Fibroblast of peridontal ligament (primary cell): ENCODE data around the gene APPL1.

Experiments used
- DNase-seq: peaks from one replicate; pipeline ENCODE4 v3.0.0-alpha.2; 2010; ENCODE audit errors: extremely low read depth

Gene APPL1, protein sequence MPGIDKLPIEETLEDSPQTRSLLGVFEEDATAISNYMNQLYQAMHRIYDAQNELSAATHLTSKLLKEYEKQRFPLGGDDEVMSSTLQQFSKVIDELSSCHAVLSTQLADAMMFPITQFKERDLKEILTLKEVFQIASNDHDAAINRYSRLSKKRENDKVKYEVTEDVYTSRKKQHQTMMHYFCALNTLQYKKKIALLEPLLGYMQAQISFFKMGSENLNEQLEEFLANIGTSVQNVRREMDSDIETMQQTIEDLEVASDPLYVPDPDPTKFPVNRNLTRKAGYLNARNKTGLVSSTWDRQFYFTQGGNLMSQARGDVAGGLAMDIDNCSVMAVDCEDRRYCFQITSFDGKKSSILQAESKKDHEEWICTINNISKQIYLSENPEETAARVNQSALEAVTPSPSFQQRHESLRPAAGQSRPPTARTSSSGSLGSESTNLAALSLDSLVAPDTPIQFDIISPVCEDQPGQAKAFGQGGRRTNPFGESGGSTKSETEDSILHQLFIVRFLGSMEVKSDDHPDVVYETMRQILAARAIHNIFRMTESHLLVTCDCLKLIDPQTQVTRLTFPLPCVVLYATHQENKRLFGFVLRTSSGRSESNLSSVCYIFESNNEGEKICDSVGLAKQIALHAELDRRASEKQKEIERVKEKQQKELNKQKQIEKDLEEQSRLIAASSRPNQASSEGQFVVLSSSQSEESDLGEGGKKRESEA

GRCh38 chr3:57227204-57227929 lies at the start of gene APPL1:
TSS of gene APPL1 (plus strand) at chr3:57227729. CDS start at chr3:57227884, 155 bp downstream.
- peak; percentile 81 for DNase-seq

DNA sequence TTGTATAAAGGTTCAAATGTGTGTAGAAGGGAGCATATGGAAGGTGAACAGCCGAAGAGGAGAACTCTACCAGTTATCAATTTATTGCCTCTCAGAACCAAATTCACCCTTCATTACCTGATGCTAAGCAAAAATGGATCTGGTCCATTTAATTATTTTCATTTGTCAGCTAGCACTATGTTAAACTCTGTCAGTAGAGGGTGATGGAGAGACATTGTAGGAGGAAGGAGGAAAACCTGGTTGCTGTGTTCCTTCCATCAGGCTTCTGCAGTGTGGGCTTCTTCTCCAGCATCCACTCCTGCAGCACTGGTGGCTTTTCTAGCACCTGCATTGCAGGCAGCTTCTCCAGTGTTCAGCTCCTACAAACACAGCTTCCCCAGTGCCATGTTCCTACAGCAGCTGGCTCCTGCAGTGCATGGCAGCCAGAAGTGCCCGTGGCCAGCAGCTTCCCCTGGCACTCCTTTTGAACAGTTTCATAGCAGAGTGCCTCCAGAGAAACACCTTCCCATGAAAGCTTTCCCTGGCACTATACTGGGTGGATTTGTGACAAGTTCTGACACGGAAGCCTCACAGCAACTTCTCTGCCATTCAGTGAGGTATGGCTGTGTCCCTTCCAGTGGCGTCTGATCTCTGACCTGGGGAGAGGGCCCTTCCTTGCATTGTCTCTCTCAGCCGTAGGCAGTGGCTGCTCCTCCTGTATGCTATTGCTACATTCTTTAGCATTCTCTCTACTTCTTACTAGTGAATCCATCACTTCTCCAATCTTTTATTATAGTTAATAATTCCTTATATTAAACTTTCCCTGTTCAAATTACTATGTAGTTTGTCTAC lies 47.7 kb upstream of the APPL1 start:
- peak; percentile 33 for DNase-seq

DNA sequence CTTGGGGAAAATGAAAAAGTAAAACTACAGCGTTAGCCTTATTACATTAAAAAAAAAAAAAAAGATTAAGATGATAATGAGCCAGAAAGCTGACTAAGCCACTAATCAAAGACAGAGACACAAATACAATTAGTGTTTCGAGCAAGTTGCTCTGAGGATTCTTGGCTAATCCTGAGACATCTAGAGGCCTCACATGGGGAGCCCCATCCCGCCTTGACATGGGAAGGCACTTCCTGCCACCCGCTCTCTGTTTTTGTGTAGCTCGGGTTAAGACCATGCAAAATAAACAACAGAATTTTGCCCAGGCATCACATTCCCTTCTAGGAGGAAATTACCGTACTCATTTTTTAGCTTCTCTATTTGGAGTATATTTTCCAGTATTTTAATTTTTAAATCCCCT lies 43.0 kb upstream of the APPL1 start:
- no peak for DNase-seq

DNA sequence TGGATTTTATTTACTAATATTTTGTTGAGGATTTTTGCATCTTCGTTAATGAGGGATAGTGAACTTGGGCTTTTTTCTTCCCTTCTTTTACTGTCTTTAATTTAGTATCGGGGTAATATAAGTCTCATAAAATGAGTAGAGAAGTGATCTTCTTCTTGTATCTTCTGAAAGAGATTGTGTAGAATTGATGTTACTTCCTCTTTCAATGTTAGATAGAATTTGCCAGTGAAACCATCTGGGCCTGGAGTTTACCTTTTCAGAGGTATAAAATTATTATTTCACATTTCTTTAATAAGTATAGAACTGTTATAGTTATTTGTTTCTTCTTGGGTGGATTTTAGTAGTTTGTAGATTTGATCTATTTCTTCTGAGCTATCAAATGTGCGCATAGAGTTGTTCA lies 35.5 kb upstream of the APPL1 start:
- no peak for DNase-seq

DNA sequence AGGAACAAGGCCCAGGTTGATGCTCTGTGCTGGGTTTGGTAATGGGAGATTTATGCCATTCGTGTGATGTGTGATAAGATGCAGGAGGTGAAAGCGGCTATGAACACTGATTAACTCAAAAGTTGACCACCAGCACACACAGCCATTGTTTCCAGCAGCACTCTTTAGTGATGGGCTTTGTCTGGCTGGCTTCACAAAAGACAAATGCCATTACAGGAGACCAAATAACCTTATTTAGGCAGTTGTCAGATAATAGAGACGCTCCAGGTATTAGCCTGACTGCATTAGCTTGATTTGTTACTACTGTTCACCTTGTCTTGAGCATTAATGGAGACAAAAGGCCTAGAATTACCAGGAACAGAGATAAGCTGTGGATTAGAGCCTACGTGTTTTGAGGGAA lies 32.9 kb upstream of the APPL1 start:
- no peak for DNase-seq

DNA sequence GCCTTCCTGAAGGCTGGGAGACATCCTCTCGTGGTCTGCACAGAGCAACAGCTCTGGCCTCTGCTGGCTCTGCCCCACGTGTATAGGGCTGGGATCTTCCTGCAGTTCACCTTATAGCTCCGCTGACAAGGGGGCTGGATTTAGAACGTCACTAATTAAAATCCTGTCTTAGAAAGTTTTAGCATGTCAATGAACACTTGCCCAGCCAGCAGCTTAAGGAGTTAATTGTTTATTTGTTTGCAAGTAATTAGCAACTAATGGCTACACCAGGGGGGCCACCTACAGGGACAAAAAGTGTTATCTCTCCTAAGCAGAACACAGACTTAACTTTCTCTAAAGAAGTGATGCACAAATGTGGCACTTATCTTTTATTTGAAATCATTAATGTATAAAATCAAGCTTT lies 27.6 kb upstream of the APPL1 start, which contains the start of gene HESX1:
Gene HESX1, minus strand, starts transcription at position 84 of the 403 bp plus-strand sequence. Its CDS starts 60 bp downstream, at position 24.
- DNase-seq = no peak

DNA sequence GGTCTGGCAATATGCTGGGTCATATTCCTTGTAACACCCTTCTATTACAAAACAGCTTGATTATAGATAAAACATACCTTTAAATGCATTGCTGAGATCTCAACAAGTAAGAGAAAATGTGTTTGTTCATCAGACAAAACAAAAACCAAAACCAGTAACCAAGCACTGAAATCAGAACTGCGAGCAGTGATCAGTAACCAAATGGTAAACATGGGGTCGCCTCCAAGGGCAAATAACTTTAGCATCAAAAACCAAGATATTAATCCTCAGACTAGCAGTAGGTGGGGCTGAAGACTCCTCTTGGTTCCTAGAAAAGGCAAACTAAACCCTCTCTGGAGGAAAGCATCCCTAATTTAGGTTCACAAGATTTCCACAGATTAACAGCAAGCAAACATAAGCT lies 21.1 kb upstream of the APPL1 start:
- no peak for DNase-seq

DNA sequence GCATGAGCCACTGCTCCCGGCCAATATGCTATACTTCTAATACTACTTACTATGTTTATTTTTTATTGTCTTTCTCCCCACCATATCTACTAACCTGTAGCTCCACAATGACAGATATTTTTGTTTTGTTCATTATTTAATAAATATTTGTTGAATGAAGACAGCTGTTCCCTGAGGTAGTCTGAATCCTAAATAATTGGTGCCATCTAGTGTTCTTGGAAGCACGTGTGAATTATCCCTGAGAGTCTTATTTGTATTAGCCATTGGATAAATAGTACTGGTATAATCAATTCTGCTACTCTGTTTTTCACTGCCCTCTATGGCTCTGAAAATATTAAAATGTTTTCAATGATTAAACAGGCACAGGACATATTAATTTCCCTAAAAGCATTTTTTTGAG lies 5.6 kb upstream of the APPL1 start:
- DNase-seq = peak; percentile 38

- no peak for DNase-seq
Measured at GRCh38 chr3:57224856-57225255, 2.7 kb upstream of the APPL1 start.

DNA sequence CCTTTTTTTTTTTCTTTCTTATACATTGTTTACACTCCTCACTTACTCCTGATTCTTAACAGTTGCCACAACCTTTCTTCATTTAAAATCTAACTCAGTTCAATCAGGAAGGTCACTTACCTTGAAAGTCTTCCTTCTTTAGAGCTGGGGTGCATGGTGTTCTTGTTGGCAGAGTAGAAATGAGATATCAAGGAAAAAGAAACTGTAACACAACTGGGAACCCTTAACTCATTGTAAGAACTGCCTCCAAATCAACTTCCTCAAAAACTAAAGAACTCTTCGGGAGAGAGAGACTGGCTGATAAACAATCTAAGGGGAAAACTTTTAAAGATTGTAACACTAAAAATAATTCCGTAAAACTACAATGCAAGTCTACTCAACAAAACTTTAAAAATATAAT lies 1.4 kb upstream of the APPL1 start:
- no peak for DNase-seq

DNA sequence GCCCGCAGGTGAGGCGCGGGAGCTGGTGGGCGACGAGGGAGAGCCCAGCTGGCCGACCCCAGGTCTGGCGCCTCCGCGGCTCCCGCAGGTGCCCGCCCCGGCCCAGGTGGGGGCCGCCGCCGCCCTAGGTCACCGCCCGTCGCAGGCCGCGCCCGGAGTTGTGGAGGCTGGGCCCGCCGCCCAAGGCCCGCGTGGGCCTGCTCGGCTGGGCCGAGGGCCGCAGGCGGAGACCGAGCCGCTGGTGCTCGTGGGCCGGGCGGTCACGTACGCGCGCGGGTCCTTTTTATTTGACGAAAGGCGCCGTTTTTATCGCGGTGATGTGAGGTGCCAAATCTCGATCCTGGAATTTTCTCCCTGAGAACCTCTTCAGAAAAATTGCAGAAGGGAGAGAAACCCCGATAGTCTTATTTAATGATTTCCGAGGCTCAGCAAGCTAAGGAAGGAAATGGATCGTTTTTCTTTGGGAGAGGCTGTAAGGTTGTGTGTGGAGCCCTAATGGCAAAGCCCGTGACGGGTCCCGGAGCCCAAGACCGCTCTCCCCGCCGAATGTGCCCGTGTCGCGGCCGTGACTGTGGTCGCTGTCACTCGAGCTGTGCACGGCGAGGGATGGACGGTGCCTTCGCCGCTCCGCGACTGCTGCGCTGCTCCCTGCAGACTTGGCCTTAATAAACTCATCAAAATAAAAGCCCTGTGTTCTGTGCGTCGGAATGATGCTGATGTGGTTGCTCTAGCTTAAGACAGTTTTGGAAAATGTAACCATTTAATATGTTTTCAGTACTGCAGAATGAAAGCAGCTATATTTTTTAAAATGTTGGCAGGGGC lies 612 bp downstream of the APPL1 start:
- DNase-seq = peak; percentile 64

DNA sequence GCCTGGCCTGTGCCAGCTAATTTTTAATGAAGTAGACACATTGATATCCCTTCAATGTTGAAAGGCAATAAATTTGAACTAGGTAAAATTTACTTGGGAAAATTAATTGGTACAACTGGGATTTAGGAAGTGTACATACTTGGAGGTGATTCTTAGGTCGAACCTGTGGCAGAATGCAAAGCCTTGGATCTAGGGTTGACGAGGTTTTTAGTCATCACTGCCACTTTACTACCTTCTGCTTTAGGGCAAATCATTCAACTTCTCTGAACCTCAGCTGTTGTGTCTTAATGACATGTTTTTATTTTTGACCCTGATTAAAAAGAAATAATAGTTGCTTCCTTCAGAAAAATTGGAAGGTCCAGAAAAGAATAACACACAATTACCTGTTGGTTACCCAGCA lies 2.5 kb downstream of the APPL1 start:
- no peak for DNase-seq

- DNase-seq = no peak
Measured at GRCh38 chr3:57233799-57234198, 6.3 kb downstream of the APPL1 start.

DNA sequence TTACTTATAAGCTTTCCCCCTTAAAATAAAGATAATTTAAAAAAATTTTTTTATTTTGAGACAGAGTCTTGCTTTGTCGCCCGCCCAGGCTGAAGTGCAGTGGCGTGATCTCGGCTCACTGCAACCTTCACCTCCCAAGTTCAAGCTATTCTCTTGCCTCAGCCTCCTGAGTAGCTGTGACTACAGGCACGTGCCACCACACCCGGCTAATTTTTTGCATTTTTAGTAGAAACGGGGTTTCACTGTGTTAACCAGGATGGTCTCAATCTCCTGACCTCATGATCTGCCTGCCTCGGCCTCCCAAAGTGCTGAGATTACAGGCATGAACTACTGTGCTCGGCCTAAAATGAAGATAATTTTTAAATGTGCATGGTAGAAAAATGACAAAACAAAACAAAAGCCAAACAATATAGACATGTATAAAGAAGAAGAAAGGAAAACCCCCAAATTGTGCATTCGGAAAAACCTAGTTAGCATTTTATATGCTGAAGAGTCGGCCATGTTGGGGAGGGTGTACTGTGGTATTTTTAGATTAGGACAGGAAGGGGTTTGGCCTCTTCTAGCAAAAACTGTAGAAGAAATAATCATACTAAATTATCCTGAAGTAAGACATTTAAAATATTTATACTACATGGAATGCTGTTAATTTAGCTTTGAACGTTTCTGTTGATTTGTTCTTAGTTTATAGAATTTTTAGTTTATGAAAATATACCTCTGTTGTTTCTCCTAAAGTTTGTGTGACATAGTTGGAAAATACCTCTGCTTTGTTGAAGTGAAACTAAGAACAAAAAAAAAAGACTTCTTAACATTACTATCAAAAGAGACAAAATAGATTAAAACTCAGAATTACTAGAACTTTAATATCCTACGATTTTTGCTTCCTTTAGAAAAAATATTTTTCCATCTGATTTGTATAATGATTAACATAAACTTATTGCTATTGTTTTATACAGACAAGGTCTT lies 7.4 kb downstream of the APPL1 start:
- DNase-seq = no peak

DNA sequence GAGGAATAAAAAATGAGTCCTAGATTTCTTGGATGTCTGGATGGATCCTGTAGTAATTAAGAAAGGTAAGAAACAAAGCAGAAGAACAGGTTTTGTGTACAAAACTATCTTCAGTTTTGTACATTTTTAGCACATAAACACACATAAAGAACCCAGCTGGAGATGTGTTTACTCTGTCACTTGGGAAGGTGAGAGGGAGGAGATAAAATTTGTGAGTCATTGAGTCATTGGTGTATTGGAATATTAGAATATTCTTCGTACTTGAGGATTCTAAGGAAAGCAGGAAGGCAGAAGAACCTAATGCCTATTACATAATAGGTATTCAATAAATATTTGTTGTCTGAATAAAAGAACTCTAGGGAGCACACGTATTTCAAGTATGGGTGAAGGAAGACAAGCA lies 17.4 kb downstream of the APPL1 start:
- DNase-seq = no peak

DNA sequence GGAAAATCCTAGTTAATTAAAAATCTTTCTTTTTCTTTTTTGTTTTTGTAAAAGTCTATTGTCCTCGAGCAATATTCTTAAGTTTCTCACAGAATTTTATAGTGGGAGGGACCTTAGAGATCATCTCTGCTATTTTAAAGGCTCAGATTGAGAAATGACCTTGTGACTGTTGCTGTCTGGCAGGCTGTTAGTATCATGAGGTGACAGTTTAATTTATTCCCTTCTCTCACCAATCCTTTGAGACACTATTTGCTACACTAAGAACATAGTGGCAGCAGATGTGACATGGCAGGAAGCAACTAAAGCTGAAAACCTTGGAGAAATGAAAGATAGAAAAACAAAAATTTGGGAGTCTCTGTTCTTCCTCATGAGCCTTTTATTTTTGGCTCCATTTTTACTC lies 24.9 kb downstream of the APPL1 start:
- no peak for DNase-seq

DNA sequence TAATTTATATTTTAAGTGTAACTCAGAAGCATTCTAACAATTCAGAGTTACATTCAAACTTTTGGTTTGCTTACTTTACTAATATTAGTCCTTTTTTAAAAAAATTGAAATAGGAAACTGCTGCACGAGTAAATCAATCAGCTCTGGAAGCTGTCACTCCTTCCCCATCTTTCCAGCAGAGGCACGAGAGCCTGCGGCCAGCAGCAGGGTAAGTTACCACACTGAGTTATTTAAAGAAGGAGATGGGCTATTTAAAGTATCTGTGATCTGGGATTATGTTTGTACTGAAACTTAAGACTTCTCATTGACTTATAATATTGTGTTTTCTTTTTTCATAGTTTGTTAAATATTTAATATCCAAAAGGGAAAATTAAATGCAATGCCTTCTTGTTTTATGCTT lies 29.3 kb downstream of the APPL1 start:
- no peak for DNase-seq

DNA sequence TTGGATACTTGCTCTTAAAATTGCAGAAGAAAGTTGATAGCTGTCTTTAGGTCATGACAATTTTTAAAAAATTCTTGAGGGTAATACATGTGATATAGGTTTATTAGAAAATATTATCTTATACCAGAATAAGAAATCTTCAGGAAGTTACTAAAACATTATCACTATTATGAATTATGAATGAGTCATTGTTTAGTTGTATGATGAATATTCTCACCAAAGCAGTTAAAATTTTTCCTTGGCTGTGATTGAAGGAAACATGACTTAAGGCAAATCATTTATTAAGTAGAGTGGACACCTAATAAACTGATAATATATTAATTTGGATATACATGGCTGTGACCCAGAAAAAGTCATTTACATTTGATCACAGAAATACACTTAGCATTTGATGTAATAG lies 30.1 kb downstream of the APPL1 start:
- no peak for DNase-seq

DNA sequence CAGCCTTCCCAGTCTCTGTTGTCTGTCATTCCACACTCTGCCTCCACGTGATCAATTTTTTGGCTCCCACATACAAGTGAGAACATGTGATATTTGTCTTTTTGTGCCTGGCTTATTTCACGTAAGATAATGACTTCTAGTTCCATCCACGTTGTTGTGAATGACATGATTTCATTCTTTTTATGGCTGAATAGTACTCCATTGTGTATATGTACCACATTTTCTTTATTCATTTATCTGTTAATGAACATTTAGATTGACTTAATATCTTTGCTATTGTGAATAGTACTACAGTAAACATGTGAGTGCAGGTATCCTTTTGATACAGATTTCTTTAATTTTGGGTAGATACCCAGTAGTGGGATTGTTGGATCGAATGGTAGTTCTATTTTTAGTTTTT lies 33.6 kb downstream of the APPL1 start:
- no peak for DNase-seq

DNA sequence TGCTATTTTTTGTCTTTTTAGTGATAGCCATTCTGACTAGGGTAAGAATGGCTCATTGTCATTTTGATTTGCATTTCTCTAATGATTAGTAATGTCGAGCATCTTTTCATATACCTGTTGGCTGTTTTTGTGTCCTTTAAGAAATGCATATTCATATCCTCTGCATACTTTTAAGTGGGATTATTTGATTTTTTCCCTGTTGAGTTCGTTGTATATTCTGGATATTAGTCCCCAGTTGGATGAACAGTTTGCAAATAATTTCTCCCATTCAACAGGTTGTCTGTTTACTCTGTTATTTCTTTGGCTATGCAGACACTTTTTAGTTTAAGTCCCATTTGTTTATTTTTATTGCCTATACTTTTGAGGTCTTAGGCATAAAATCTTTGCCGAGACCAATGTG lies 34.4 kb downstream of the APPL1 start:
- no peak for DNase-seq
